NT2/D1 (cell line): ENCODE measurements around the gene AGT.

Experiments
- SUZ12 ChIP-seq: IDR thresholded peaks from 2 replicates; pipeline ENCODE4 v1.6.1; 2011; ENCODE audit not compliant: insufficient read length, insufficient read depth; ENCODE audit errors: extremely low read depth
- YY1 ChIP-seq: IDR thresholded peaks from 2 replicates; pipeline ENCODE4 v1.6.1; 2011; ENCODE audit not compliant: insufficient read length, insufficient read depth
- ZNF274 ChIP-seq: IDR thresholded peaks from 2 replicates; pipeline ENCODE4 v1.6.1; 2011; ENCODE audit warnings: mild to moderate bottlenecking, low read depth, low read length

DNA sequence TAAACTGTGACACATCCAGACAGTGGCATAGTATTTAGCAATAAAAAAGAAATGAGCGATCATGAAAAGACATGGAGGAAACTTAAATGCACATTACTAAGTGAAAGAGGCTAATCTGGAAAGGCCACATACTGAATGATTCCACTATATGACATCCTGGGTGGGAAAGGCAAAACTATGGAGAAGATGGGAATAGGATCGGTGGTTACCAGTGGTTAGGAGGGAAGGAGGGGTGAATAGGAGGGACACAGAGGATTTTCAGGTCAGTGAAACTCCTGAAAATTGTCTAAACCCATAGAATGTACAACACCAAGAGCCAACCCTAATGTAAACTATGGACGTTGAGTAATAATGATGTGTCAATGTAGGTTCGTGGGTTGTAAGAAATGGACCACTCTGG, 13.8 kb downstream of the AGT start:
- TF ChIP-seq ZNF274 = no peak
- TF ChIP-seq SUZ12 = no peak
- TF ChIP-seq YY1 = no peak
